Activated CD8-positive, alpha-beta T cell treated with anti-CD3 and anti-CD28 coated beads for 36 hours (primary cell): ENCODE results near the gene ACTR2. TPM values are rescaled to one million over a fixed set of nuclear protein-coding genes. Genes with fewer than 3 reads are reported as not detected.
A peak's percentile ranks its signal among the peaks of the same experiment; 100 is the strongest.
"Not testable (repeated sequence)": the region's sequence is repeated elsewhere in the genome, so short reads cannot be mapped to it uniquely, and the experiment has no call there.

ENCODE experiments used
- ATAC-seq: fragments of 200-7000 bp; cut with Tn5 transposase; one replicate; pipeline ENCODE4 v1.10.0; 2021; ENCODE audit warnings: mild to moderate bottlenecking, moderate library complexity
- CTCF ChIA-PET: fragments of 350-600 bp; sonication (Branson Sonifier 250); formaldehyde crosslinking; loops from one replicate; lab custom pipeline; 2021; ENCODE audit warnings: antibody characterized with exemption; lab: Charles Lee
- POLR2A ChIA-PET: fragments of 350-600 bp; sonication (Branson Sonifier 250); formaldehyde crosslinking; loops from one replicate; lab custom pipeline; 2021; ENCODE audit warnings: antibody characterized with exemption; lab: Charles Lee
- DNase-seq: peaks from one replicate; pipeline ENCODE4 v3.0.0-alpha.2; 2020
- H3K27ac Mint-ChIP-seq: one replicate; pipeline ENCODE4 v1.8.0; 2021; ENCODE audit warnings: mild to moderate bottlenecking, mixed read lengths
- H3K27me3 Mint-ChIP-seq: one replicate; pipeline ENCODE4 v1.8.0; 2021; ENCODE audit warnings: mixed read lengths
- H3K36me3 Mint-ChIP-seq: one replicate; pipeline ENCODE4 v1.8.0; 2021; ENCODE audit warnings: low read depth, mixed read lengths
- H3K4me1 Mint-ChIP-seq: one replicate; pipeline ENCODE4 v1.8.0; 2021; ENCODE audit warnings: low read depth, mixed read lengths
- H3K4me3 Mint-ChIP-seq: one replicate; pipeline ENCODE4 v1.8.0; 2021; ENCODE audit warnings: mild to moderate bottlenecking, moderate library complexity, mixed read lengths
- H3K9me3 Mint-ChIP-seq: one replicate; pipeline ENCODE4 v1.8.0; 2021; ENCODE audit warnings: mixed read lengths
- CTCF ChIP-seq: fragments of 200-600 bp; IDR thresholded peaks from one replicate; pipeline ENCODE4 v1.8.0; 2022; ENCODE audit warnings: antibody characterized with exemption, mild to moderate bottlenecking
- intact Hi-C: fragments of 100-400 bp; cut with micrococcal nuclease; formaldehyde crosslinking; loops from one replicate; pipeline ENCODE4 v1.10.0; 2022
- total RNA-seq, 2 experiments: library from RNA; stranded (reverse); gene quantifications; one replicate each; pipeline ENCODE4 v1.2.3, GENCODE V29; 2021

ACTR2 gene
- total RNA-seq, 2 experiments from 2014 or later: 331 to 341 TPM

GRCh38 chr2:65214843-65215242, 12.8 kb upstream of the ACTR2 start:
- no peak for TF ChIP-seq CTCF
- Mint-ChIP-seq H3K4me3 (no peak overlapping the region), H3K27ac (no peak overlapping the region), H3K9me3 (no peaks in the 10 kb centered on the region), H3K27me3 (no peaks in the 10 kb centered on the region), H3K4me1 (no peaks in the 10 kb centered on the region), H3K36me3 (peaks cover 2% of the 10 kb centered on the region)
- DNase-seq (no peak), ATAC-seq (no peak)
- ChIA-PET POLR2A (no interaction called here), CTCF (no interaction called here)
- intact Hi-C loops: no loop called here

- DNase-seq (no peak), ATAC-seq (no peak)
- POLR2A ChIA-PET: no interaction called here
- intact Hi-C loops: no loop called here
- no peak for TF ChIP-seq CTCF
- no peak overlapping the region for H3K27ac Mint-ChIP-seq
- H3K4me3 Mint-ChIP-seq: no peak overlapping the region
- H3K9me3 Mint-ChIP-seq: no peaks in the 10 kb centered on the region
- peaks cover 6% of the 10 kb centered on the region for H3K36me3 Mint-ChIP-seq
- no peaks in the 10 kb centered on the region for H3K27me3 Mint-ChIP-seq
- CTCF ChIA-PET: interaction anchor here (0.9 kb wide), 1 partner anchor 20 kb away, joined by 3 read pairs; no protein-coding TSS in a partner anchor
- H3K4me1 Mint-ChIP-seq: no peaks in the 10 kb centered on the region
These were observed 11.7 kb upstream of the ACTR2 start for GRCh38 chr2:65215946-65216345.

GRCh38 chr2:65220432-65221131, 7.0 kb upstream of the ACTR2 start:
- Mint-ChIP-seq H3K27me3 (no peaks in the 10 kb centered on the region), H3K36me3 (peaks cover 8% of the 10 kb centered on the region), H3K4me1 (peaks cover 4% of the 10 kb centered on the region), H3K27ac (no peak overlapping the region), H3K4me3 (no peak overlapping the region), H3K9me3 (no peaks in the 10 kb centered on the region)
- ATAC-seq (no peak), DNase-seq (no peak)
- no peak for TF ChIP-seq CTCF
- ChIA-PET POLR2A (no interaction called here), CTCF (no interaction called here)
- intact Hi-C loops: no loop called here

GRCh38 chr2:65221275-65221674, 6.4 kb upstream of the ACTR2 start:
- DNase-seq, H3K27me3 Mint-ChIP-seq, intact Hi-C loops, ATAC-seq, CTCF ChIA-PET, POLR2A ChIA-PET, H3K9me3 Mint-ChIP-seq, H3K4me1 Mint-ChIP-seq, H3K4me3 Mint-ChIP-seq, H3K36me3 Mint-ChIP-seq, H3K27ac Mint-ChIP-seq: not testable (repeated sequence)

- ChIA-PET POLR2A (interaction anchor here (0.6 to 2.5 kb wide), 8 partner anchors 9 to 323 kb away, joined by 3 to 13 read pairs (median 4); partner anchors contain the start of gene RAB1A), CTCF (interaction anchor here (0.6 to 2.0 kb wide), 5 partner anchors 38 to 282 kb away, joined by 3 to 7 read pairs (median 3); partner anchors contain the start of gene RAB1A)
- intact Hi-C loops: no loop called here
- H3K9me3 Mint-ChIP-seq: no peaks in the 10 kb centered on the region
- H3K4me3 Mint-ChIP-seq: peak overlapping the region; percentile 99
- H3K36me3 Mint-ChIP-seq: peaks cover 19% of the 10 kb centered on the region
- peak; percentile 2 for ATAC-seq
- peaks cover 22% of the 10 kb centered on the region for H3K4me1 Mint-ChIP-seq
- H3K27ac Mint-ChIP-seq: peak overlapping the region; percentile 98
- H3K27me3 Mint-ChIP-seq: no peaks in the 10 kb centered on the region
- DNase-seq: peak; percentile 43
- TF ChIP-seq CTCF: no peak
These were observed 593 bp upstream of the ACTR2 start for GRCh38 chr2:65227020-65227455.
